Liver (tissue), 9 donors: ENCODE results near the gene BRS3. TPM values are rescaled to one million over a fixed set of nuclear protein-coding genes. Genes with fewer than 3 reads are reported as not detected.

Source experiments
- DNase-seq: peaks from one replicate; pipeline ENCODE4 v3.0.0-alpha.2; 2017; ENCODE audit warnings: low spot score
- H3K27ac ChIP-seq, 2 donors: one replicate each; pipeline ENCODE4 v1.7.0; 2013; ENCODE audit warnings: inconsistent platforms in 2 of 2, low read length in 2 of 2, control low read depth in 1 of 2, low read depth in 1 of 2, mild to moderate bottlenecking in 1 of 2
- H3K27me3 ChIP-seq, 4 donors: one replicate each; pipeline versions ENCODE4 v1.6.1 to v1.7.0; 2013; ENCODE audit warnings: low read length in 3 of 4, inconsistent platforms in 1 of 4, mild to moderate bottlenecking in 1 of 4, moderate library complexity in 1 of 4; ENCODE audit not compliant: control insufficient read depth in 4 of 4, insufficient read depth in 4 of 4
- H3K36me3 ChIP-seq, 4 donors: one replicate each; pipeline versions ENCODE4 v1.6.1 to v1.7.0; 2013; ENCODE audit warnings: low read length in 3 of 4, mild to moderate bottlenecking in 3 of 4, low read depth in 1 of 4, moderate library complexity in 1 of 4; ENCODE audit not compliant: control insufficient read depth in 4 of 4, insufficient read depth in 3 of 4
- H3K4me1 ChIP-seq, 4 donors: one replicate each; pipeline versions ENCODE4 v1.6.1 to v1.7.0; 2013; ENCODE audit warnings: low read length in 3 of 4, mild to moderate bottlenecking in 3 of 4, moderate library complexity in 1 of 4; ENCODE audit not compliant: control insufficient read depth in 4 of 4, insufficient read depth in 4 of 4
- H3K4me3 ChIP-seq, 3 donors: one replicate each; pipeline versions ENCODE4 v1.6.1 to v1.7.0; 2013; ENCODE audit warnings: low read length in 3 of 3, control low read depth in 1 of 3, low read depth in 1 of 3, mild to moderate bottlenecking in 1 of 3
- H3K9ac ChIP-seq, 2 donors: one replicate each; pipeline ENCODE4 v1.7.0; 2013; ENCODE audit warnings: low read length in 2 of 2, mild to moderate bottlenecking in 2 of 2, moderate library complexity in 2 of 2, control low read depth in 1 of 2, low read depth in 1 of 2
- H3K9me3 ChIP-seq, 4 donors: one replicate each; pipeline versions ENCODE4 v1.6.1 to v1.7.0; 2013; ENCODE audit warnings: low read length in 3 of 4; ENCODE audit not compliant: control insufficient read depth in 4 of 4
- EGR1 ChIP-seq, 2 donors: IDR thresholded peaks; 2 replicates each; pipeline ENCODE4 v1.6.1; 2016 to 2018; ENCODE audit warnings: antibody characterized with exemption in 2 of 2, low read depth in 2 of 2
- FOXA1 ChIP-seq: IDR thresholded peaks from 2 replicates; pipeline ENCODE4 v1.6.1; 2016; ENCODE audit warnings: antibody characterized with exemption
- FOXA2 ChIP-seq: IDR thresholded peaks from 2 replicates; pipeline ENCODE4 v1.6.1; 2016; ENCODE audit warnings: antibody characterized with exemption
- GABPA ChIP-seq, 2 donors: IDR thresholded peaks in 1 of 2; conservative IDR thresholded peaks in 1 of 2; 2 replicates each; pipeline ENCODE4 v1.6.1; 2016; ENCODE audit warnings: antibody characterized with exemption in 2 of 2, mild to moderate bottlenecking in 1 of 2, moderate library complexity in 1 of 2
- HNF4A ChIP-seq, 2 donors: conservative IDR thresholded peaks; 2 replicates each; pipeline ENCODE4 v1.6.1; 2016; ENCODE audit warnings: antibody characterized with exemption in 2 of 2, mild to moderate bottlenecking in 2 of 2
- HNF4G ChIP-seq: IDR thresholded peaks from 2 replicates; pipeline ENCODE4 v1.6.1; 2016; ENCODE audit warnings: antibody characterized with exemption
- JUND ChIP-seq, 2 donors: IDR thresholded peaks; 2 replicates each; pipeline ENCODE4 v1.6.1; 2016; ENCODE audit warnings: antibody characterized with exemption in 2 of 2
- MAX ChIP-seq: IDR thresholded peaks from 2 replicates; pipeline ENCODE4 v1.6.1; 2016; ENCODE audit warnings: antibody characterized with exemption
- NR2F2 ChIP-seq: IDR thresholded peaks from 2 replicates; pipeline ENCODE4 v1.6.1; 2016; ENCODE audit warnings: antibody characterized with exemption
- RAD21 ChIP-seq, 2 donors: IDR thresholded peaks; 2 replicates each; pipeline ENCODE4 v1.6.1; 2016; ENCODE audit warnings: antibody characterized with exemption in 2 of 2, mild to moderate bottlenecking in 2 of 2
- RXRA ChIP-seq, 2 donors: IDR thresholded peaks; 2 replicates each; pipeline ENCODE4 v1.6.1; 2017 to 2018; ENCODE audit warnings: antibody characterized with exemption in 2 of 2, mild to moderate bottlenecking in 1 of 2
- SP1 ChIP-seq: IDR thresholded peaks from 2 replicates; pipeline ENCODE4 v1.6.1; 2018; ENCODE audit warnings: antibody characterized with exemption, mild to moderate bottlenecking
- TAF1 ChIP-seq: conservative IDR thresholded peaks from 2 replicates; pipeline ENCODE4 v1.6.1; 2016; ENCODE audit warnings: antibody characterized with exemption, mild to moderate bottlenecking
- YY1 ChIP-seq: IDR thresholded peaks from 2 replicates; pipeline ENCODE4 v1.6.1; 2016; ENCODE audit warnings: antibody characterized with exemption, mild to moderate bottlenecking
- WGBS: extraction: QIAGEN DNeasy Blood & Tissue Kit; methylation state at CpG from one replicate; pipeline ENCODE4 v1.1.7; 2013; 5-methylcytosine and 5-hydroxymethylcytosine counted together
- polyA plus RNA-seq, 2 donors: library from polyadenylated mRNA; stranded (reverse) in 1 of 2; unstranded in 1 of 2; fragments of 200-250 nt in 1 of 2; fragments of >200 nt in 1 of 2; fragmentation: Nextera tagmentation in 1 of 2; extraction: Ambion mirVana in 1 of 2; gene quantifications; one replicate each; pipeline versions ENCODE4 v1.2.1 to v1.2.3, GENCODE V29; 2013 to 2015
- total RNA-seq, 2 donors: library from RNA; depleted of rRNA; stranded (reverse); fragments of >200 nt; gene quantifications; one replicate each; pipeline ENCODE4 v1.2.3, GENCODE V29; 2014
- TF ChIP-seq, protein P1 (sequence below): IDR thresholded peaks from 2 replicates; pipeline ENCODE4 v1.6.1; 2016; ENCODE audit warnings: antibody characterized with exemption
- TF ChIP-seq, protein P2 (sequence below): IDR thresholded peaks from 2 replicates; pipeline ENCODE4 v1.6.1; 2016; ENCODE audit warnings: antibody characterized with exemption
- TF ChIP-seq, protein P3 (sequence below): fragments of 150-350 bp; IDR thresholded peaks from 2 replicates; pipeline ENCODE4 v1.5.1; 2017; ENCODE audit warnings: improper control_type of control experiment, low read depth, low read length; ENCODE audit not compliant: missing input control
- TF ChIP-seq, protein P4 (sequence below): IDR thresholded peaks from 2 replicates; pipeline ENCODE4 v1.6.1; 2016; ENCODE audit warnings: antibody characterized with exemption, mild to moderate bottlenecking
- donor health status: healthy.
- donor health status: healthy.
- donor health status: healthy.
- donor health status: healthy.
- donor health status: healthy.

Gene BRS3
- total and polyA plus RNA-seq, 4 donors: not detected

DNA sequence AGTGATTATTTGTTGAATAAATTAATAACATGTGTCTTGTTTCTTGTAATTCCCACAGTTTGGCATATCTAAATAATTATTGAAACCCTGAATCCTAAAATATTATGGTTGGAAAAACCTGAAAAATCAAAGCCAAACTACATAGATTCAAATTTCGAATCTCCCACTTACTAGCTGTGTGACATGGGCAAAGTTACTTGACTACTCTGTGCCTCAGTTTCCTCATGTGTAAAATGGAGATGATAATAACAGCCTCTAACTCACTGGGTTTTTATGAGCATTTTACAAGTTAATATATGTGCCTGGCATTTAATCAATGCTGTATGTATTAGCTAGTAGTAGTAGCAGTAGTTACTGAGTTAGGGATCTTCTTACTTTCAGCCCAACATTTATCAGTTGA is 34.6 kb upstream of the BRS3 start:
- Histone ChIP-seq H3K4me3 (no peak overlapping the region), H3K27ac (no peak overlapping the region), H3K9ac (no peak overlapping the region), H3K4me1 (no peaks in the 10 kb centered on the region), H3K36me3 (no peaks in the 10 kb centered on the region), H3K9me3 (no peaks in the 10 kb centered on the region), H3K27me3 (peaks cover 0 to 2% (median 0%) of the 10 kb centered on the region in 4 donors)
- DNase-seq: no peak
- TF ChIP-seq, protein P1, sequence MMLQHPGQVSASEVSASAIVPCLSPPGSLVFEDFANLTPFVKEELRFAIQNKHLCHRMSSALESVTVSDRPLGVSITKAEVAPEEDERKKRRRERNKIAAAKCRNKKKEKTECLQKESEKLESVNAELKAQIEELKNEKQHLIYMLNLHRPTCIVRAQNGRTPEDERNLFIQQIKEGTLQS: no peak
- no peak for TF ChIP-seq EGR1 (IDR thresholded peaks at IDR 0.05; ENCODE audit: low read depth in 2 of 2)
- no peak for TF ChIP-seq JUND (IDR thresholded peaks at IDR 0.05)
- TF ChIP-seq HNF4A (conservative IDR thresholded peaks at IDR 0.05): no peak
- WGBS: 78% methylated on average over 1 of the region's 1 CpG

DNA sequence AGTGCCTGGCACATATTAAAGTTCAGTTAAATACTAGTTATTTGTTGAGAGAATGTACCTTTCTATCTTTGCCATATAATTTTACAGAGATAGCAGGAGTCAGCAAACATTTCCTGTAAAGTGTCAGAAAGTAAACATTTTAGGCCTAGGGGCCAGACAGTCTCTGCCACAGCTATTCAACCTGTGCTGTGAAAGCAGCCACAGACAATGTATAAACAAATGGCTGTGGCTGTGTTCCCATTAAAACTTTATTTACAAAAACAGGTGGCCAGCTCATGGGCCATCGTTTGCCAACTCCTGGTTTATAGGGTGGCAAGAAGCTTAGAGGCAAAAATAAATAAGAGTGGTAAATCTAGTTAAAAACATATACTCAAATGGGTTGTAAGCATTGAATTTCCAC is 34.0 kb upstream of the BRS3 start:
- H3K4me3 ChIP-seq: no peak overlapping the region
- H3K4me1 ChIP-seq: no peaks in the 10 kb centered on the region
- peaks cover 0 to 2% (median 0%) of the 10 kb centered on the region in 4 donors for H3K27me3 ChIP-seq
- WGBS: 32% methylated on average over 1 of the region's 1 CpG
- H3K36me3 ChIP-seq: no peaks in the 10 kb centered on the region
- no peak overlapping the region for H3K9ac ChIP-seq
- H3K9me3 ChIP-seq: no peaks in the 10 kb centered on the region
- no peak overlapping the region for H3K27ac ChIP-seq
- DNase-seq: no peak
- TF ChIP-seq, protein P2, sequence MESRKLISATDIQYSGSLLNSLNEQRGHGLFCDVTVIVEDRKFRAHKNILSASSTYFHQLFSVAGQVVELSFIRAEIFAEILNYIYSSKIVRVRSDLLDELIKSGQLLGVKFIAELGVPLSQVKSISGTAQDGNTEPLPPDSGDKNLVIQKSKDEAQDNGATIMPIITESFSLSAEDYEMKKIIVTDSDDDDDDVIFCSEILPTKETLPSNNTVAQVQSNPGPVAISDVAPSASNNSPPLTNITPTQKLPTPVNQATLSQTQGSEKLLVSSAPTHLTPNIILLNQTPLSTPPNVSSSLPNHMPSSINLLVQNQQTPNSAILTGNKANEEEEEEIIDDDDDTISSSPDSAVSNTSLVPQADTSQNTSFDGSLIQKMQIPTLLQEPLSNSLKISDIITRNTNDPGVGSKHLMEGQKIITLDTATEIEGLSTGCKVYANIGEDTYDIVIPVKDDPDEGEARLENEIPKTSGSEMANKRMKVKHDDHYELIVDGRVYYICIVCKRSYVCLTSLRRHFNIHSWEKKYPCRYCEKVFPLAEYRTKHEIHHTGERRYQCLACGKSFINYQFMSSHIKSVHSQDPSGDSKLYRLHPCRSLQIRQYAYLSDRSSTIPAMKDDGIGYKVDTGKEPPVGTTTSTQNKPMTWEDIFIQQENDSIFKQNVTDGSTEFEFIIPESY: no peak
- TF ChIP-seq TAF1 (no peak), FOXA1 (no peak), EGR1 (IDR thresholded peaks at IDR 0.05; ENCODE audit: low read depth in 2 of 2) (no peak), FOXA2 (no peak), YY1 (no peak), SP1 (no peak), RXRA (IDR thresholded peaks at IDR 0.05) (no peak), HNF4G (no peak), RAD21 (IDR thresholded peaks at IDR 0.05) (no peak), JUND (IDR thresholded peaks at IDR 0.05) (no peak), MAX (no peak), HNF4A (conservative IDR thresholded peaks at IDR 0.05) (no peak), GABPA (IDR thresholded peaks at IDR 0.05 in 1 of 2, conservative IDR thresholded peaks at IDR 0.05 in 1 of 2) (no peak), NR2F2 (no peak)
- TF ChIP-seq, protein P1: no peak
- TF ChIP-seq, protein P3, sequence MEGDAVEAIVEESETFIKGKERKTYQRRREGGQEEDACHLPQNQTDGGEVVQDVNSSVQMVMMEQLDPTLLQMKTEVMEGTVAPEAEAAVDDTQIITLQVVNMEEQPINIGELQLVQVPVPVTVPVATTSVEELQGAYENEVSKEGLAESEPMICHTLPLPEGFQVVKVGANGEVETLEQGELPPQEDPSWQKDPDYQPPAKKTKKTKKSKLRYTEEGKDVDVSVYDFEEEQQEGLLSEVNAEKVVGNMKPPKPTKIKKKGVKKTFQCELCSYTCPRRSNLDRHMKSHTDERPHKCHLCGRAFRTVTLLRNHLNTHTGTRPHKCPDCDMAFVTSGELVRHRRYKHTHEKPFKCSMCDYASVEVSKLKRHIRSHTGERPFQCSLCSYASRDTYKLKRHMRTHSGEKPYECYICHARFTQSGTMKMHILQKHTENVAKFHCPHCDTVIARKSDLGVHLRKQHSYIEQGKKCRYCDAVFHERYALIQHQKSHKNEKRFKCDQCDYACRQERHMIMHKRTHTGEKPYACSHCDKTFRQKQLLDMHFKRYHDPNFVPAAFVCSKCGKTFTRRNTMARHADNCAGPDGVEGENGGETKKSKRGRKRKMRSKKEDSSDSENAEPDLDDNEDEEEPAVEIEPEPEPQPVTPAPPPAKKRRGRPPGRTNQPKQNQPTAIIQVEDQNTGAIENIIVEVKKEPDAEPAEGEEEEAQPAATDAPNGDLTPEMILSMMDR: no peak
- TF ChIP-seq, protein P4, sequence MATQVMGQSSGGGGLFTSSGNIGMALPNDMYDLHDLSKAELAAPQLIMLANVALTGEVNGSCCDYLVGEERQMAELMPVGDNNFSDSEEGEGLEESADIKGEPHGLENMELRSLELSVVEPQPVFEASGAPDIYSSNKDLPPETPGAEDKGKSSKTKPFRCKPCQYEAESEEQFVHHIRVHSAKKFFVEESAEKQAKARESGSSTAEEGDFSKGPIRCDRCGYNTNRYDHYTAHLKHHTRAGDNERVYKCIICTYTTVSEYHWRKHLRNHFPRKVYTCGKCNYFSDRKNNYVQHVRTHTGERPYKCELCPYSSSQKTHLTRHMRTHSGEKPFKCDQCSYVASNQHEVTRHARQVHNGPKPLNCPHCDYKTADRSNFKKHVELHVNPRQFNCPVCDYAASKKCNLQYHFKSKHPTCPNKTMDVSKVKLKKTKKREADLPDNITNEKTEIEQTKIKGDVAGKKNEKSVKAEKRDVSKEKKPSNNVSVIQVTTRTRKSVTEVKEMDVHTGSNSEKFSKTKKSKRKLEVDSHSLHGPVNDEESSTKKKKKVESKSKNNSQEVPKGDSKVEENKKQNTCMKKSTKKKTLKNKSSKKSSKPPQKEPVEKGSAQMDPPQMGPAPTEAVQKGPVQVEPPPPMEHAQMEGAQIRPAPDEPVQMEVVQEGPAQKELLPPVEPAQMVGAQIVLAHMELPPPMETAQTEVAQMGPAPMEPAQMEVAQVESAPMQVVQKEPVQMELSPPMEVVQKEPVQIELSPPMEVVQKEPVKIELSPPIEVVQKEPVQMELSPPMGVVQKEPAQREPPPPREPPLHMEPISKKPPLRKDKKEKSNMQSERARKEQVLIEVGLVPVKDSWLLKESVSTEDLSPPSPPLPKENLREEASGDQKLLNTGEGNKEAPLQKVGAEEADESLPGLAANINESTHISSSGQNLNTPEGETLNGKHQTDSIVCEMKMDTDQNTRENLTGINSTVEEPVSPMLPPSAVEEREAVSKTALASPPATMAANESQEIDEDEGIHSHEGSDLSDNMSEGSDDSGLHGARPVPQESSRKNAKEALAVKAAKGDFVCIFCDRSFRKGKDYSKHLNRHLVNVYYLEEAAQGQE: no peak
